SU-DHL-6 (cell line): ENCODE results near the gene PLXDC1.

Experiments used
- H2AFZ ChIP-seq: fragments of 200-600 bp; sonication (generic); 2 replicates; pipeline ENCODE4 v1.6.1; 2014; ENCODE audit warnings: low read depth, mild to moderate bottlenecking, moderate library complexity, mixed read lengths, antibody characterized with exemption, low read length; ENCODE audit not compliant: severe bottlenecking
- H3F3A ChIP-seq: fragments of 200-600 bp; shearing (Covaris generic); 2 replicates; pipeline ENCODE4 v1.6.0; 2016; ENCODE audit warnings: antibody characterized with exemption, mild to moderate bottlenecking; ENCODE audit not compliant: insufficient read depth
- H3K27ac ChIP-seq: fragments of 200-600 bp; sonication (generic); 2 replicates; pipeline ENCODE4 v1.5.1; 2016; ENCODE audit warnings: low read depth, mild to moderate bottlenecking, low read length, moderate library complexity, mixed read lengths
- H3K27me3 ChIP-seq: fragments of 200-600 bp; sonication (generic), shearing (Covaris generic); 2 replicates; pipeline ENCODE4 v1.6.0; 2014; ENCODE audit warnings: mild to moderate bottlenecking, low read length
- H3K36me3 ChIP-seq: fragments of 200-600 bp; sonication (generic); 2 replicates; pipeline ENCODE4 v1.6.1; 2014; ENCODE audit warnings: mild to moderate bottlenecking, low read length, mixed read lengths
- H3K4me2 ChIP-seq: fragments of 300-600, 200-600 bp; shearing (Covaris generic), sonication (generic); 2 replicates; pipeline ENCODE4 v1.6.0; 2014; ENCODE audit warnings: low read length, low read depth, mild to moderate bottlenecking; ENCODE audit not compliant: poor library complexity, severe bottlenecking
- H3K4me3 ChIP-seq: fragments of 200-600 bp; sonication (generic); 2 replicates; pipeline ENCODE4 v1.5.1; 2014; ENCODE audit warnings: antibody characterized with exemption, low read length, mild to moderate bottlenecking, mixed read lengths; ENCODE audit not compliant: insufficient read depth, poor library complexity, severe bottlenecking
- H3K79me2 ChIP-seq: fragments of 200-600 bp; sonication (generic); 2 replicates; pipeline ENCODE4 v1.6.1; 2014; ENCODE audit warnings: mild to moderate bottlenecking, low read length, moderate library complexity; ENCODE audit not compliant: insufficient read depth
- H3K9ac ChIP-seq: fragments of 200-600 bp; sonication (generic); 2 replicates; pipeline ENCODE4 v1.7.0; 2014; ENCODE audit warnings: mild to moderate bottlenecking, low read length
- H3K9me2 ChIP-seq: fragments of 200-600 bp; sonication (generic); replicated peaks from 2 replicates; pipeline ENCODE4 v1.6.1; 2014; ENCODE audit warnings: low read length; ENCODE audit not compliant: insufficient read depth
- H3K9me3 ChIP-seq: fragments of 200-600 bp; sonication (generic); 2 replicates; pipeline ENCODE4 v1.6.1; 2014; ENCODE audit warnings: low read length, mixed read lengths; ENCODE audit not compliant: insufficient read depth
- H4K20me1 ChIP-seq: fragments of 200-600 bp; sonication (generic); 2 replicates; pipeline ENCODE4 v1.6.1; 2014; ENCODE audit warnings: low read depth, mild to moderate bottlenecking, antibody characterized with exemption, low read length, moderate library complexity, mixed read lengths
- EZH2phosphoT487 ChIP-seq: fragments of 200-600 bp; sonication (generic), shearing (Covaris generic); conservative IDR thresholded peaks from 2 replicates; pipeline ENCODE4 v1.6.1; 2018; ENCODE audit warnings: mild to moderate bottlenecking, antibody characterized with exemption, low read length, moderate library complexity, mixed read lengths
- TF ChIP-seq, protein P1 (sequence below): fragments of 200-600 bp; sonication (generic); IDR thresholded peaks from one replicate; pipeline ENCODE4 v1.5.1; 2017; ENCODE audit warnings: antibody characterized with exemption, mild to moderate bottlenecking, low read length, moderate library complexity; ENCODE audit not compliant: insufficient read depth, poor library complexity, severe bottlenecking

The PLXDC1 gene

DNA sequence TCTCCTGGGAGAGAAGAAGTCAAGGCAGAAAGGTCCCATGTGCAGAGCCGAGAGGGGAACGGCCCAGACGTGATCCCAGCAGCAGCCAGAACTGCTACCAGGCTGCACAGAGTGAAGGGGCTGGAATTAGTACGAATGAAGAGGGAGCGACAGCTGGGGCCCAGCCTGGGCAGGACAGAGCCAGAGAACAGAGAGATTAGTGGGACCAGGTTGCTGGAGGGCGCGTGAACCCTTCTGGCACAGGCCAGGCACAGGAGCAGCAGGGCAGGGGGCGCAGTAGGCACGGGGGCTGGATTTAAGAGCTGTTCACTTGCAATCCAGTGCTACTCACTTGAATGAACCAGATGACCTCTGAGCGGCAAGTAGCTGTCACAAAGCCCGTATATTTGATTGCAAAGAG is 66.9 kb downstream of the PLXDC1 start:
- Histone ChIP-seq H3K4me3 (no peak overlapping the region), H3K36me3 (no peaks in the 10 kb centered on the region), H3K27ac (no peak overlapping the region), H3K9me3 (no peaks in the 10 kb centered on the region), H3K4me2 (no peak overlapping the region), H3K79me2 (no peaks in the 10 kb centered on the region), H3K9ac (no peak overlapping the region), H3F3A (no peaks in the 10 kb centered on the region), H2AFZ (no peak overlapping the region), H4K20me1 (no peaks in the 10 kb centered on the region), H3K9me2 (no peaks in the 10 kb centered on the region), H3K27me3 (no peaks in the 10 kb centered on the region)
- no peak for TF ChIP-seq EZH2phosphoT487
- TF ChIP-seq, protein P1, sequence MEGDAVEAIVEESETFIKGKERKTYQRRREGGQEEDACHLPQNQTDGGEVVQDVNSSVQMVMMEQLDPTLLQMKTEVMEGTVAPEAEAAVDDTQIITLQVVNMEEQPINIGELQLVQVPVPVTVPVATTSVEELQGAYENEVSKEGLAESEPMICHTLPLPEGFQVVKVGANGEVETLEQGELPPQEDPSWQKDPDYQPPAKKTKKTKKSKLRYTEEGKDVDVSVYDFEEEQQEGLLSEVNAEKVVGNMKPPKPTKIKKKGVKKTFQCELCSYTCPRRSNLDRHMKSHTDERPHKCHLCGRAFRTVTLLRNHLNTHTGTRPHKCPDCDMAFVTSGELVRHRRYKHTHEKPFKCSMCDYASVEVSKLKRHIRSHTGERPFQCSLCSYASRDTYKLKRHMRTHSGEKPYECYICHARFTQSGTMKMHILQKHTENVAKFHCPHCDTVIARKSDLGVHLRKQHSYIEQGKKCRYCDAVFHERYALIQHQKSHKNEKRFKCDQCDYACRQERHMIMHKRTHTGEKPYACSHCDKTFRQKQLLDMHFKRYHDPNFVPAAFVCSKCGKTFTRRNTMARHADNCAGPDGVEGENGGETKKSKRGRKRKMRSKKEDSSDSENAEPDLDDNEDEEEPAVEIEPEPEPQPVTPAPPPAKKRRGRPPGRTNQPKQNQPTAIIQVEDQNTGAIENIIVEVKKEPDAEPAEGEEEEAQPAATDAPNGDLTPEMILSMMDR, result no peak

DNA sequence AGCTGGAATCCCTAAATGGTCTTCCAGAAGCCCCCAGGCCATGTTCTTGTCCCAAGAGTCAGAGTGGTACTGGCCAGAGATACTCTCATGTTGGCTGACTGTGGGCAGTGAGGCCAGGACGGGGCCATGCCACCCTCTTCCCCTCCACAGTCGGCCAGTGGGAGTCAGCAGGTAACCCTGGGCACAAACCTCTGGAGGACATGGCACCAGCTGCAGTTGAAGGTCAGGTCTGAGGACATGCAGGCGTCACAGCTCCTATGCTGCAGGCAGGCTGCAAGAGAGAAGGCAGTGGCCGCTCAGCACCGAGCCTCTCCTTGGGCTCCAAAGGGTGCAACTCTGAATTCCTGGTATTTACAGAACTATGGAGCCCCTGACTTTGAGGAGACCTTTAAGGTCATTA is 68.2 kb downstream of the PLXDC1 start:
- Histone ChIP-seq H3K36me3 (no peaks in the 10 kb centered on the region), H3K4me3 (no peak overlapping the region), H3K27ac (no peak overlapping the region), H3K9ac (no peak overlapping the region), H3F3A (no peaks in the 10 kb centered on the region), H3K4me2 (no peak overlapping the region), H2AFZ (no peak overlapping the region), H4K20me1 (no peaks in the 10 kb centered on the region), H3K9me3 (no peaks in the 10 kb centered on the region), H3K27me3 (no peaks in the 10 kb centered on the region), H3K9me2 (no peaks in the 10 kb centered on the region), H3K79me2 (no peaks in the 10 kb centered on the region)
- TF ChIP-seq, protein P1, result no peak
- TF ChIP-seq EZH2phosphoT487, result no peak

DNA sequence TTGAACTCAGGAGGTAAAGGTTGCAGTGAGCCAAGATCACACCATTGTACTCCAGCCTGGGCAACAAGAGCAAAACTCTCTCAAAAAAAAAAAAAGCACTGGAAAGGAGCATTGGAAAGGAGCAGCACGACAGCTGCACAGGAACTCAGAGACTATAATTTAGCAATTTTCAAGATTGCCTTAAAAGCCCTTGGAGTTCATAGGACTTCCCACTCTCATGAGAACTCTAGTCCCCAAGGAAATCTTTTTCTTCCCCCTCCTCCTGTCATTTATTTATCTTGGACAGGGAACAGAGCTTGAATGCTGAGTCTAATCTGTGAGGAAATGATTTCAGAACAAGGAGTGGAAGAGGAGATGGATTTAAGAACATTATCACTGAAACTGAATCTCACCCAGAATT is 69.0 kb downstream of the PLXDC1 start:
- H3K27me3 ChIP-seq, result no peaks in the 10 kb centered on the region
- H3K9ac ChIP-seq, result no peak overlapping the region
- H3K27ac ChIP-seq, result no peak overlapping the region
- no peak overlapping the region for H3K4me3 ChIP-seq
- TF ChIP-seq, protein P1, result no peak
- TF ChIP-seq EZH2phosphoT487, result no peak
- H3F3A ChIP-seq, result no peaks in the 10 kb centered on the region
- H3K36me3 ChIP-seq, result no peaks in the 10 kb centered on the region
- no peaks in the 10 kb centered on the region for H3K9me2 ChIP-seq
- no peaks in the 10 kb centered on the region for H4K20me1 ChIP-seq
- no peaks in the 10 kb centered on the region for H3K79me2 ChIP-seq
- no peak overlapping the region for H2AFZ ChIP-seq
- H3K9me3 ChIP-seq, result no peaks in the 10 kb centered on the region
- H3K4me2 ChIP-seq, result no peak overlapping the region

DNA sequence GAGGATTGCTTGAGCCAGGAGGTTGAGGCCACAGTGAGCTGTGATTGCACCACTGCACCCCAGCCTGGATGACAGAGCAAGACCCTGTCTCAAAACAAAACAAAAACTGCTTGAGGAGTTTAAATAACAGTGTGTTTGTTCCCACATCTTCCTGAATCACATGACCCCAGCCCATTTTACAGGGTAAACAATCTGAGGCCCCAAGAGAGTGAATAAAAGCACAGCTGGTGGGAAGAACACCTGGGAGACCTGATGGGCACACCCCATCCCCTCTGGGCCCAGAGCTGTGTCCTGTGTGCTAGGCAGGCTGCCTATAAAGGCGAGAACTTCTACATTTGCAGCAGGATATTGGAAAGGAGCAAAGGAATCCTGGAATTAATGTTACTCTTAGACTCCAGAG is 69.6 kb downstream of the PLXDC1 start:
- Histone ChIP-seq H4K20me1 (no peaks in the 10 kb centered on the region), H3K27ac (no peak overlapping the region), H3K9ac (no peak overlapping the region), H3K9me3 (no peaks in the 10 kb centered on the region), H3K36me3 (no peaks in the 10 kb centered on the region), H3K4me2 (no peak overlapping the region), H3K27me3 (no peaks in the 10 kb centered on the region), H3K9me2 (no peaks in the 10 kb centered on the region), H3K4me3 (no peak overlapping the region), H3F3A (no peaks in the 10 kb centered on the region), H2AFZ (no peak overlapping the region), H3K79me2 (no peaks in the 10 kb centered on the region)
- TF ChIP-seq, protein P1, result no peak
- TF ChIP-seq EZH2phosphoT487, result no peak
